HCT116 (cell line): ENCODE data around the gene MYH15.

ENCODE experiments used
- CTCF ChIP-seq, 3 experiments: fragments of 200-600 bp in 1 of 3; sonication (generic) in 1 of 3; IDR thresholded peaks in 2 of 3; conservative IDR thresholded peaks in 1 of 3; 2 replicates each; pipeline ENCODE4 v1.5.1; 2012 to 2017; ENCODE audit warnings: low read depth in 2 of 3, low read length in 2 of 3, antibody characterized with exemption in 1 of 3, borderline replicate concordance in 1 of 3, control low read depth in 1 of 3, mild to moderate bottlenecking in 1 of 3, mixed read lengths in 1 of 3, mixed run types in 1 of 3, moderate library complexity in 1 of 3; ENCODE audit not compliant: insufficient read depth in 1 of 3
- EZH2phosphoT487 ChIP-seq: fragments of 200-600 bp; IDR thresholded peaks from 2 replicates; pipeline ENCODE4 v1.6.1; 2018; ENCODE audit warnings: antibody characterized with exemption, borderline replicate concordance
- MAX ChIP-seq: IDR thresholded peaks from 2 replicates; pipeline ENCODE4 v1.6.1; 2012
- POLR2A ChIP-seq: IDR thresholded peaks from 2 replicates; pipeline ENCODE4 v1.7.0; 2011; ENCODE audit warnings: borderline replicate concordance; ENCODE audit not compliant: insufficient read depth, insufficient read length; ENCODE audit errors: extremely low read depth
- RAD21 ChIP-seq: IDR thresholded peaks from 2 replicates; pipeline ENCODE4 v1.6.1; 2012; ENCODE audit warnings: low read depth, mild to moderate bottlenecking
- REST ChIP-seq: IDR thresholded peaks from 2 replicates; pipeline ENCODE4 v1.6.1; 2012; ENCODE audit warnings: low read depth
- ZNF274 ChIP-seq: fragments of 200-500 bp; sonication (Bioruptor generic); IDR thresholded peaks from 2 replicates; pipeline ENCODE4 v1.6.1; 2014; ENCODE audit warnings: mild to moderate bottlenecking, low read depth, low read length, inconsistent platforms
- TF ChIP-seq, protein P1 (sequence below): IDR thresholded peaks from 2 replicates; pipeline ENCODE4 v1.6.1; 2012

DNA sequence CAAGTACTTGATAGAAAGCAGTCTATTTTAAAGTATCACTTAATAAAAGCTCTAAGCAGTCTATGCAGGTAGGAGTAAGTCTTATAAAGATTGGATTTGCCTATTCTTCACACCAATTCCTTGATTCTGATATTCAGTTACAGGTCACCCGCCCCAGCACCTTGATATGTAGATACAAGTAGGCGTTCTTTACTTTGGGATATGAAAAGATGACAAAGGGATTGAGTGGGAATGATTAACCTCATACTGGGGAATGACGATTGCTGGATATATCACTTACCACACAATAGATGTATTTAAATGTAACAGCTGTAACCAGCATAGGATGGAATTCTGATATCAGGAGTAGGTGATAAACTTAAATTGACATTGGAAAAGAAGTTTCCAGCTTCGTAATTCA is 166.9 kb downstream of the MYH15 start:
- TF ChIP-seq EZH2phosphoT487 = no peak
- TF ChIP-seq CTCF (IDR thresholded peaks at IDR 0.05 in 2 of 3, conservative IDR thresholded peaks at IDR 0.05 in 1 of 3; ENCODE audit: borderline replicate concordance in 1 of 3, insufficient read depth in 1 of 3, low read depth in 2 of 3, low read length in 2 of 3) = no peak
- no peak for TF ChIP-seq POLR2A
- TF ChIP-seq RAD21 = no peak
- no peak for TF ChIP-seq MAX
- no peak for TF ChIP-seq ZNF274
- TF ChIP-seq, protein P1, sequence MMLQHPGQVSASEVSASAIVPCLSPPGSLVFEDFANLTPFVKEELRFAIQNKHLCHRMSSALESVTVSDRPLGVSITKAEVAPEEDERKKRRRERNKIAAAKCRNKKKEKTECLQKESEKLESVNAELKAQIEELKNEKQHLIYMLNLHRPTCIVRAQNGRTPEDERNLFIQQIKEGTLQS = no peak
- no peak for TF ChIP-seq REST
